ENCODE measurements around the gene C9orf72.

C9orf72 gene

GRCh38 chr9:27542508-27542907 is 30.8 kb downstream of the C9orf72 start:
- Histone ChIP-seq H3K9me2 (replicated peaks; ENCODE audit: insufficient read depth, low read length) (no peaks in the 10 kb centered on the region), H3K27me3 (ENCODE audit: low read length) (no peaks in the 10 kb centered on the region), H3K27ac (ENCODE audit: low read depth, low read length) (no peak overlapping the region), H3K9ac (ENCODE audit: low read length) (no peak overlapping the region), H3K9me3 (ENCODE audit: insufficient read depth, low read length) (no peaks in the 10 kb centered on the region), H3K4me2 (ENCODE audit: low read depth, low read length, poor library complexity, severe bottlenecking) (no peak overlapping the region), H3F3A (ENCODE audit: insufficient read depth) (no peaks in the 10 kb centered on the region; the same call in 1 of the 2 replicates), H3K36me3 (ENCODE audit: low read length) (peaks cover 10% of the 10 kb centered on the region; the same call in 1 of the 2 replicates), H4K20me1 (ENCODE audit: low read depth, low read length) (no peaks in the 10 kb centered on the region), H2AFZ (ENCODE audit: low read depth, low read length, severe bottlenecking) (no peak overlapping the region), H3K79me2 (ENCODE audit: insufficient read depth, low read length) (no peaks in the 10 kb centered on the region), H3K4me3 (ENCODE audit: insufficient read depth, low read length, poor library complexity, severe bottlenecking) (no peak overlapping the region)
- TF ChIP-seq EZH2phosphoT487 (conservative IDR thresholded peaks at IDR 0.05; ENCODE audit: low read length) (no peak), CTCF (IDR thresholded peaks at IDR 0.05; ENCODE audit: insufficient read depth, low read length, poor library complexity, severe bottlenecking) (no peak)

- no peaks in the 10 kb centered on the region for H3K27me3 ChIP-seq (ENCODE audit: low read length)
- no peak overlapping the region for H2AFZ ChIP-seq (ENCODE audit: low read depth, low read length, severe bottlenecking)
- no peaks in the 10 kb centered on the region for H3K79me2 ChIP-seq (ENCODE audit: insufficient read depth, low read length)
- no peaks in the 10 kb centered on the region for H4K20me1 ChIP-seq (ENCODE audit: low read depth, low read length)
- H3K4me2 ChIP-seq (ENCODE audit: low read depth, low read length, poor library complexity, severe bottlenecking): no peak overlapping the region
- no peaks in the 10 kb centered on the region for H3K9me2 ChIP-seq (replicated peaks; ENCODE audit: insufficient read depth, low read length)
- H3F3A ChIP-seq (ENCODE audit: insufficient read depth): no peaks in the 10 kb centered on the region; the same call in 1 of the 2 replicates
- H3K9me3 ChIP-seq (ENCODE audit: insufficient read depth, low read length): no peaks in the 10 kb centered on the region
- H3K9ac ChIP-seq (ENCODE audit: low read length): no peak overlapping the region
- no peak overlapping the region for H3K4me3 ChIP-seq (ENCODE audit: insufficient read depth, low read length, poor library complexity, severe bottlenecking)
- TF ChIP-seq EZH2phosphoT487 (conservative IDR thresholded peaks at IDR 0.05; ENCODE audit: low read length): no peak
- TF ChIP-seq CTCF (IDR thresholded peaks at IDR 0.05; ENCODE audit: insufficient read depth, low read length, poor library complexity, severe bottlenecking): no peak
- no peak overlapping the region for H3K27ac ChIP-seq (ENCODE audit: low read depth, low read length)
- peaks cover 4% of the 10 kb centered on the region; the same call in 1 of the 2 replicates for H3K36me3 ChIP-seq (ENCODE audit: low read length)
These were observed 31.5 kb downstream of the C9orf72 start for GRCh38 chr9:27541740-27542139.

GRCh38 chr9:27540502-27540901 is 32.8 kb downstream of the C9orf72 start:
- no peak overlapping the region for H3K9ac ChIP-seq (ENCODE audit: low read length)
- no peak overlapping the region for H3K4me3 ChIP-seq (ENCODE audit: insufficient read depth, low read length, poor library complexity, severe bottlenecking)
- no peak overlapping the region for H3K4me2 ChIP-seq (ENCODE audit: low read depth, low read length, poor library complexity, severe bottlenecking)

More at GRCh38 chr9:27540502-27540901, 32.8 kb downstream of the C9orf72 start:
- H2AFZ ChIP-seq (ENCODE audit: low read depth, low read length, severe bottlenecking): no peak overlapping the region
- H3K79me2 ChIP-seq (ENCODE audit: insufficient read depth, low read length): no peaks in the 10 kb centered on the region
- no peaks in the 10 kb centered on the region for H4K20me1 ChIP-seq (ENCODE audit: low read depth, low read length)
- H3F3A ChIP-seq (ENCODE audit: insufficient read depth): no peaks in the 10 kb centered on the region; the same call in 1 of the 2 replicates
- H3K27ac ChIP-seq (ENCODE audit: low read depth, low read length): no peak overlapping the region
- TF ChIP-seq CTCF (IDR thresholded peaks at IDR 0.05; ENCODE audit: insufficient read depth, low read length, poor library complexity, severe bottlenecking) (no peak), EZH2phosphoT487 (conservative IDR thresholded peaks at IDR 0.05; ENCODE audit: low read length) (no peak)
- no peaks in the 10 kb centered on the region for H3K9me2 ChIP-seq (replicated peaks; ENCODE audit: insufficient read depth, low read length)
- H3K9me3 ChIP-seq (ENCODE audit: insufficient read depth, low read length): no peaks in the 10 kb centered on the region
- H3K36me3 ChIP-seq (ENCODE audit: low read length): no peaks in the 10 kb centered on the region; the same call in 1 of the 2 replicates
- no peaks in the 10 kb centered on the region for H3K27me3 ChIP-seq (ENCODE audit: low read length)
